ENCODE results near the gene DRC3.

Gene DRC3

GRCh38 chr17:18005496-18005895, 32.8 kb downstream of the DRC3 start:
- no peak overlapping the region for H3K27ac ChIP-seq
- H3K27me3 ChIP-seq: no peaks in the 10 kb centered on the region
- no peak overlapping the region for H3K4me3 ChIP-seq (ENCODE audit: low read depth in 1 of 2, low read length in 1 of 2)
- no peak for TF ChIP-seq CTCF (IDR thresholded peaks at IDR 0.05)
- no peaks in the 10 kb centered on the region for H3K9me3 ChIP-seq
- H3K4me1 ChIP-seq (ENCODE audit: control insufficient read depth in 1 of 2, insufficient read depth in 1 of 2, low read depth in 1 of 2, low read length in 1 of 2): no peaks in the 10 kb centered on the region
- H3K36me3 ChIP-seq: peaks cover 37% of the 10 kb centered on the region

- Histone ChIP-seq H3K9me3 (no peaks in the 10 kb centered on the region), H3K27me3 (no peaks in the 10 kb centered on the region), H3K27ac (no peak overlapping the region), H3K36me3 (peaks cover 45% of the 10 kb centered on the region), H3K4me1 (ENCODE audit: control insufficient read depth in 1 of 2, insufficient read depth in 1 of 2, low read depth in 1 of 2, low read length in 1 of 2) (no peaks in the 10 kb centered on the region), H3K4me3 (ENCODE audit: low read depth in 1 of 2, low read length in 1 of 2) (no peak overlapping the region)
- no peak for TF ChIP-seq CTCF (IDR thresholded peaks at IDR 0.05)
These were observed 34.0 kb downstream of the DRC3 start for GRCh38 chr17:18006495-18007239.

DNA sequence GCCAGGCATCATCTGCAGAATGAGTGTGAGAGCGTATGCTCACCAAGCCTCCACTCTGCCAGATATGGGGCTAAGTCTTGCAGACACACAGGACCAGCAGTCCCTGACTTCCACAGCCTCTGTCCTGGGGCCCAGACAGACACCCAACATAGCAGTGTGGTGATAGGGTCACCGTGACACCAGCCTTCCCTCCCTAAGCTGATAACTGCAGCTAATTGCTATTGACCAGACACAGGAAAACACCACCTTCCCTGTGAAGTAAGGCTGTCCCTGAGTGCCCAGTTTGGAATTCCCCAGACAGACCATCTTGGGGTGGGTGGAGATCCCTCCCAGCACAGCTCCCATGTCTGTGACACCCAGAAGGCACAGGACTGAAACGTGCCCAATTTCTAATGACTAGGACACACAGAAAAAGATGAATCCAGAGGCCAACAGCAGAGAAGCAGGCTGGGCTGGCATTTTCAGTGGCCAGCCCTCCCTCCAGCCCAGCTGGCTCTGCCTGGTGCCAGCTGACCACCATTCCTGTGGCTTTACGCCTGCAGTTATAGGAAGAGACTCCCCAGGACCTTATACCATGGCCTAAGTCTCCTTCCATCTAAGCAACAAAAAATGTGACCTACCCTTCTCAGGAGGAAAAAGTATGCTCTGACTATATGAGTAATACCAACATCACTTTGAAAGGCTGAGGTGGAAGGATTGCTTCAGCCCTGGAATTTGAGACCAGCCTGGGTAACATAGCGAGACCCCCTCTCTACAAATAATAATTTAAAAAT, 36.0 kb downstream of the DRC3 start:
- no peaks in the 10 kb centered on the region for H3K9me3 ChIP-seq
- no peak overlapping the region for H3K4me3 ChIP-seq (ENCODE audit: low read depth in 1 of 2, low read length in 1 of 2)
- H3K27ac ChIP-seq: no peak overlapping the region
- no peak for TF ChIP-seq CTCF (IDR thresholded peaks at IDR 0.05)
- peaks cover 47% of the 10 kb centered on the region for H3K36me3 ChIP-seq
- H3K27me3 ChIP-seq: no peaks in the 10 kb centered on the region
- H3K4me1 ChIP-seq (ENCODE audit: control insufficient read depth in 1 of 2, insufficient read depth in 1 of 2, low read depth in 1 of 2, low read length in 1 of 2): no peaks in the 10 kb centered on the region

DNA sequence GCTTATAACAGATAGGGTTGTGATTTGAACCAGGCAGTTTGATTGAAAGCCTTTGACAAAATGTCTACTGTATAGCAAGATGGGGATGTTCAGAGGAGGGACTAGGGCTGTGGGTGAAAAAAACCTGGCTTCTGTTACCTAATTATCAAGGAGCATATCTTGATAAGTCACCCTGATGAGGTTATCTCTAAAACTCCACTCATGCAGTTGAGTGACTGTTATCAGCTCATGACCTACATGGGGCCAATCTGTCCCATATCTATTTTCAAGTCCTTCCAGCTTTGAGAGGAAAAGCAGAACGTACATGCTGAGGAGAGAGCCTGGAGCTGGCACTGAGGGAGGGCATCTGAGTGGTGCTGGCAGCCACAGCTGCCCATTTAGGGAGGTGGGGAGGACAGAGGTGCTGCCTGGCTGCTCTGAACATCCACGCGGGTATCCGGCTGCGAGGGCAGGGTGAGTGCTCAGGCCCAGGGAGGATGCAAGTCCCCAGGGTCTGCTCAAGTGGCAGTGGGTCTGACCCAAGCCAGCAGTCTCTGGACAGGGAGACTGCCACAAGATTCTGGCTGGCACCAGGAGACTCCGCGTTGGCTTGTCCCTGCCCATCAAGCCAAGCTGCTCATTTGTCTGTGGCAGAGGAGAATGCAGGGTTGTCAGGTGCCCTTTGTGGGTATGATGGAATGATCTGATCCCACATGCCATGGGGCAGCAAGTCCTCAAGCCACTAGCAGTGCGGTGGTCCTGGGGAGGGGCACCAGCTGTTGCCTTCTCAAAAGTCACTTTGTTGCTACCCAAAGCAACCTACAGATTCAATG, 37.2 kb downstream of the DRC3 start:
- H3K4me3 ChIP-seq (ENCODE audit: low read depth in 1 of 2, low read length in 1 of 2): no peak overlapping the region
- no peak for TF ChIP-seq CTCF (IDR thresholded peaks at IDR 0.05)
- no peak overlapping the region for H3K27ac ChIP-seq
- H3K36me3 ChIP-seq: peaks cover 56% of the 10 kb centered on the region
- H3K4me1 ChIP-seq (ENCODE audit: control insufficient read depth in 1 of 2, insufficient read depth in 1 of 2, low read depth in 1 of 2, low read length in 1 of 2): no peaks in the 10 kb centered on the region
- H3K27me3 ChIP-seq: no peaks in the 10 kb centered on the region
- H3K9me3 ChIP-seq: no peaks in the 10 kb centered on the region

DNA sequence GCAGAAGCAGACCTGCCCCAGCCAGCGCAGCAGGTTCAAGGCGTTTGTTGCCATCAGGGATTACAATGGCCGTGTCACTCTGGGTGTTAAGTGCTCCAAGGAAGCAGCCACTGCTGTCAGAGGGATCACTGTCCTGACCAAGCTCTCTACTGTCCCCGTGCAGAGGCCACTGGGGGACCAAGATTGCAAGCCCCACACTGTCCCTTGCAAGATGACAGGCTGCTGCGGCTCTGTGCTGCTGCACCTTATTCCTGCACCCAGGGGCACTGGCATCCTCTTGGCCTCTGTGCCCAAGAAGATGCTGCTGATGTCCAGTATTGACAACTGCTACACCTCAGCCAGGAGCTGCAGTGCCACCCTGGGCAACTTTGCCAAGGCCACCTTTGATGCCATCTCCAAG, 38.6 kb downstream of the DRC3 start:
- H3K9me3 ChIP-seq: no peaks in the 10 kb centered on the region
- no peaks in the 10 kb centered on the region for H3K27me3 ChIP-seq
- TF ChIP-seq CTCF (IDR thresholded peaks at IDR 0.05): no peak
- H3K4me3 ChIP-seq (ENCODE audit: low read depth in 1 of 2, low read length in 1 of 2): no peak overlapping the region
- no peaks in the 10 kb centered on the region for H3K4me1 ChIP-seq (ENCODE audit: control insufficient read depth in 1 of 2, insufficient read depth in 1 of 2, low read depth in 1 of 2, low read length in 1 of 2)
- peaks cover 67% of the 10 kb centered on the region for H3K36me3 ChIP-seq
- no peak overlapping the region for H3K27ac ChIP-seq
